NCI-H2029 treated with DMSO at 0.1 percent for 48 hours (cell line): ENCODE results near the gene PTPA.

Source experiments
- DNase-seq: peaks from one replicate; lab custom pipeline; 2025; lab: John Stamatoyannopoulos, UW

Gene PTPA

DNA sequence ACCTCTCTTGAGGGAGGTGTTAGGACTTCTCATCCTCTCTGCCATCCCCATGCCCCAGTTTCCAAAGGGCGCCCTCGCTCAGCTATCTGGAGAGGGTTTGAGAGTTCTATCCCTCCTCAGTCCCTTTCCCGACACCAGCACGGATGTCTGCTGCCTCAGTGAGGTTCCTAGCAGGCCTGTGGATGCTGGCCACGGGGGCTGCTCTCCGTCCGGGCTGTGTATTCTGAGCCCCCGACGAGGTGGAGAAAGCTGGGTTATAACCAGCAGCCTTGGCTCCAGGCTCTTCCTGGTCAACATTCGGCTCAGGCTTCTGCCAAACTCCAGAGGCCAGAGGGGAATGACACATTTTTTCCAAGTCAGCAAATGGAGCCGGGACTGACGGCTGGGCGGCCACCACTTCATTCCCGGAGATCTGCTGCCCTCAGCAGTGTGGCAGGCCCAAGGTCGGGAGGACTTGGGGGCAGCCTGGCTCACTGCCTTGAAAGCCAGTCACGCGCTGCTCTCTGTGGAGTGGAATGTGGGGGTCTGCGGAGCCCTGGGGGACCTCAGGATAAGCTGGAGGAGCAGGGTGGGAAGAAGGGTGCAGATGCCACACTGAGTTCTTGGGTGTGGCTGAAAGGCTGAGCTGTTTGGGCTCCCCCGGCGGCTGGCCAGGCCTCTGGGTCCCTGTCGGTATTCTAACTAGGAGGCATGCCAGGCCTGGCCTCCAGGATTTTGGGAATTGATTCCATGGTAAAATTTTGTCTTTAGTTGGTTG is 27.4 kb downstream of the PTPA start:
- no peak for DNase-seq

DNA sequence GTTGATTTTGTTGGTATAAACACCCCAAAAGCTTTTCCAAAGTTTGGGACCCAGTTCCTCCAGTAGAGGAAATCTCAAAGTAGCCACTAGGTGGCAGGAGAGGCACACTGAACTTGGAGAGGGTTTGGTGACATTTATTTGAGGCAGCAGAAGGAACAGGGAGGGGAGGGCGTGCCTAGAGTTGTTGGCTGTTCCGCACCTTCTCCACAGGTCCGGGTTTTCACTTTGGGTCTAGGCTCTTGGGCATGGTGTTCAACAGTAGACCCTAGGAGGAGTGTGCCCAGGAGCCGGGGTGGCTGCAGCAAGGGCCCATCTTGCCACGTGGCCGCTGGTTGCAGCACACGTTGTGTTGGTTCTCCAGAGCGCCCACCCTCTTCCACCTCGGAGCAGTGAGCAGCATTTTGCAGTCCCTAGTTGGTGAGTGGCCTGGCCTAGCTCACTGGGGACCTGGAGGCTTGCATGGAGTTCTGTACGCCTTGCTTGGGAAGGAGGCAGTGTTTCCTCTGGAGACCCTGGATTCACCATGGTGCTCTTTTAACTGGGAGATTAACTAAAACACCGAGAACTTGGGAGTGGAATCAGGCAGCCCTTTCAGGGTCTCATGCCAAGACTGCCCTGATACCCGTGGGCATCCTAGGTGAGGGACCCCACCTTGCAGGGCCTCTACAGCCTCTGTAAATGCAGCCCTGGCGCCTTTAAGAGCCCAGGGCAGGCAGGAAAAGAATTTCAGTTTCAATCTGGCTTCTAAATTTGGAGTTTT is 28.2 kb downstream of the PTPA start:
- DNase-seq, result peak; percentile 83

DNA sequence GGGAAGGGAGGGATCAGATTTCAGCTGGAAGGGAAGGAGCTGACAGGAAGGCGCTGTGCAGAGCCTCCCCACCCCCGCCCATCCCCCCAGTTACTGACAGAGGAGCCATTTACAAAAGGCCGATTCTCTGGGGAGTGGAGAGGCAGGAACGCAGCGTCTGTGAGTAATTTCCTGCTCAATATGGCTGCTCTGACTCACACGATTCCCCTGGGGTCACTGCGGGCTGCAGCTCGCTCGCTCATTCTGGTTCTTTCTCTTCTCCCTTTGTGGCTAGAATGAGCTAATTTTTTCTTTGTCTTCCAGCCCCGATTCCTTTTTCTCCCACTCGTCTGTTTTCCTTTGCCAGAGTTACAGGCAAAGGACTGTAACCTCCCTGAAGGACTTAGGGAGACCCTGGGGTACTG is 28.8 kb downstream of the PTPA start:
- peak; percentile 93 for DNase-seq

DNA sequence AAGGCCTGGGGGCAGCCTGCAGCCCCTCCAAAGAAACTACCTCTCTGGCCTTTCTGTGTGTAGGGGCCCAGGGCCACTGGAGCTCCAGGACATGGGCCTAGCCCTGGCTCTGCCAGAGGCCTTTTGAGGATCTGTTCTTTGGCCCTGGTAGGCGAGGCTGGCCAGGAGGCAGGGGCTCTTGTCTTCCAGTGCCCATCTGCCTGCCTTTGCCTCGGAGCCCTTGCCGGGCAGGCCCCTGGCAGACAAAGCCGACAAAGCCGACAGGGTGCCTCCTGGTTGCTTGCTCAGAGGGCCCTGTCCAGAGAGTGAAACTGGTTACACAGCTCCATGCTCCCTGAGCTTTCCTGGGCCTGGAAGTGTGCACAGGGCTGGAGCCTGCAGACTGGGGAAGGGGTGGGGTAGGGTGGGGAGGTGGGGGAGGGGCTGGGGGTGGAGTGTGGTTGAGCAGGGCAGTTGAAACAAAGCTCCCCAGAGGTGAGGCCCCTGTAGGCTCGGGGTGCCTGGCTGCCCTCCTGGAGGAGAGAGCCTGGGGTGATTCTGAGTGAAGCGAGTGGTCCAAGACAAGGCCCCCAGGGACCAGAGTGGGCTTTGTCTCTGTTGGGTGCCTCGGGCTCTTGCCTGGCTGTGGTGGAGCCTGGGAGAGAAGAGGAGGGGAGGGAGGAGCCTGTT is 29.3 kb downstream of the PTPA start:
- peak; percentile 12 for DNase-seq

DNA sequence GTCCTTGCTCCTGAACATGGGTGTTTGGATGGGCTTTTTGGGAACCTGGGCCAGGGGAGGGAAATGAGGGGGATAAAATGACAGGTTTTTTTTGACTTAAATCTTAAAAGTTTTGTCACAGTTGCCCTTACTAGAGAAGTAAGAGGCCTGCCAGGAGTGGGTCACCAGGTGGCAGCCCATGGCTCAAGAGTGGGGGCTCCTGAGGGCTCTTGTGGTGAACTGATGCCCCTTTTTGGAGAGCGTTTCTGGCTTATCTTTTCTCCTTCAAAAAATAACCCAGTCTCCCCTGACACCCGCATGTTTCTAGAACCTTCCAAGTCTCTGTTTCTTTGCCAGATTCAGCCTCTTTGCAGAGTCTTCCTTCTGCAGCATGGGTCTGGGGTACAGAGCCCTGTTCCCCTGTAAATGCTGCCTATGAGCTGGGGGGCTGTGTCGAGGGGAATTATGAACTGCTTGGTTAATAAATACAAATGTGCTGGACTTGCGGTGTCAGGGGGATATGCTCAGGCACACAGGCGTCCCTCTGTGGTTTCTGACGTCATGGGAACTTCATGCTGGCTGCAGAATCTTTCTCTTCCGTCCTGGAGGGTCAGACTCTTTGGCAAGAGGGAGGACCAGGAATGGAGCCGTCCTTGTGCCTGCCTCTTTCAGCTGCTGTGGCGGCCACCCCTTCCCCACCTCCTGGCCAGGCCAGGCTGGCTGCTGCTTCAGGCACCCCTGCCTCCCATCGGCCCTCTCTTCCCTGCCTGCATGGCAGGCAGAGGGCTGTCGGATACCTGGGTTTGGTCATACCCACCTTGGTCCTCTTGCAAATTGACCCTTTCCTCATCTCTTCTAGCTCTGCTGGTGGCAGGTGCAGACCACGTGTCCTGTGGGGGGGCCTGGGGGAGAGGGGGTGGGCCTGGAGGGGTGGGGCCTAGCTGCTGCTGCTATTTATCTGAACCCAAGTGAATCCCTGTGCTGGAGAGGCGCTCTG is 30.1 kb downstream of the PTPA start:
- DNase-seq, result no peak

DNA sequence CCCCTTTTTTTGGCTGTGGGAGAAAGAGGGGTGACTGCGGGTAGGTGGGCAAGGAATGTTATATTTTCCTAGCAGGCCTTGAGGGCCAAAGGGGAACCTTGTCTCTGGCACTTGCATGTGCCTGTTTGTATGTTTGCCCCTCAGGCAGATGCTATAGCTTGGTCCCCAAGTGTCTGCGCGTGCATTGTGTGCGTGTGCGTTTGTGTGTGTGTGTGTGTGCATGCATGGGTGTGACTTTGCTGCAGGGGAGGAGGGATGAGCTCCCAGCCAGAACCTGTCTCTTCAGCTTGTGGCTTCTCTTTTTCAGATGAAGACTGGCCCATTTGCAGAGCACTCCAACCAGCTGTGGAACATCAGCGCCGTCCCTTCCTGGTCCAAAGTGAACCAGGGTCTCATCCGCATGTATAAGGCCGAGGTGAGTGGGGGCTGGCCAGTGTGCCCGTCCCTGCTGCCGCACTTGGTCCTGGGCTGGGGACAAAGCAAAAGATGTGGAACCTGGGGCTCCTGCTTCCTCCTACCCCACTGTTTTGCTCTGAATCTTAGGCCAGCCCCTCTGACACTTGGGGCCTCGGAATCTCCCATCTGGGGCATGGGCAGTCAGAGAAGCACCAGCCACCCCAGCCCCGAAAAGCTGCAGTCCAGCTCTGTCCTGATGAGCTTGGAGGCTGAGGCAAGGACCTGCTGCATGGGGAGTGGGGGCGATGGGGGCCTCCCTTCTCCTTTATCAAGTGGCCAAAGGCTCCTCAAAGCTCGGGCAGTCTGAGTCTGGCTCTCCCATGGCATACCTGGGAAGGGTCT is 31.1 kb downstream of the PTPA start:
- DNase-seq, result no peak

DNA sequence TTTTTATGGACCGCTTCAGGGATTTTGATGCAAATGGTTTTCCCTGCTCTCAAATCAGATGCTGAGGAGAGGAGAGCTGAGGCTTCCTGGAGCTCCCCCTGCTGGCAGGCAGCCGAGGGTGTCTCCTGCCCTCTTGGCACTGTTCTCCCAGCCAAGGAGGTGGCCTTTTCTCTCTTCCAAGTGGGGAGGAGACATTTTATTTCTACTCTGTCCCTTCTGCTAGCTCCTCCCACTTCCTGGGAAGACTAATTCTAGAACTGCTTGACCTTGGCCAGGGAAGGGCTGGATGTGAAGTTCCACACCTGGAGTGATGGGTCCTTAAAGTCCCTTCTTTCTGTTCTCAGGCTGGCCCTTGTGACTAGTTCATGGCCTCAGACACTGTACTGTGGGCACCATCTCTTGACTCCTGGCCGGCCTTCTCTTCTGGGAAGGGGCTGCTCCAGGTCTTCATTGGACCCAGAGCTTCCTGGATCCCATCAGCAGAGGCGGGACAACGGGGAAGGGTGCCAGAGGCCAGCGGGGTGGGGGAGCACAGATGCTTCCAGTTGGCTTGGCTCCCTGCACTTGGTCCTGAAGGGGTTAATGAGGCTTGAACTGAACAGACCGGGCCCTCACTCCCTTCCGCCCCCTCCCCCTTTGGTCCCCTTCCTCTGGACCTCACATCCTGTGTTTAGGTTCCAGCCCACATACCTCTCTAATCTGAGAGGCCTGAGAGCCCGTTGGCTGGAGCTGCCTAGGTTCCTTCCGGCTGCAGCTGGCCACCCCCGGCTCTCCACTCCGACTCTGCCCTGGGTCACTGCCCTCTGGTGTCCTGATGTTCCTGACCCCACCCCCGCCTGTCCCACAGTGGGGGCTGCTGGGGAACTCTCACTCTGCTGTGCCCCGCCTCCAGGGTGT is 32.1 kb downstream of the PTPA start:
- DNase-seq, result peak; percentile 48

DNA sequence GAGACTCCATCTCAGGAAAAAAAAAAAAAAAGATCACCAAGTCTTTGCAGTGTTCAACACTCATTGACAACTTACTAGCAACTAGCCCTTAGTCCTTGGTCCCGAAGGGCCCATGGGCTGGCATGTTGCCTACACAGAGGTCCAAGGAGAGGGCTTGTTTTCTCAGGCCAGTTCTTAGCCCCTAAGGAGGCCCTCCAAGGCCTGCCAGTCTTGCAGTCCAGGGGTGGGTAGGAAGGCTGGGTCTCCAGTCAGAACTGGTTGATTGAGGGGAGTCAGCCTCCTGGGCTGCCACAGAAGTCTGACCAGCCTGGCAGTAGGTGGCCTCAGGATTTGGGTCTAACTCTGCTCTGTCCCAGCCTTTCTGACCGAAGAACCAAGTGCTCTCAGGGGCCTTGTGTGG is 34.1 kb downstream of the PTPA start:
- DNase-seq, result no peak

DNA sequence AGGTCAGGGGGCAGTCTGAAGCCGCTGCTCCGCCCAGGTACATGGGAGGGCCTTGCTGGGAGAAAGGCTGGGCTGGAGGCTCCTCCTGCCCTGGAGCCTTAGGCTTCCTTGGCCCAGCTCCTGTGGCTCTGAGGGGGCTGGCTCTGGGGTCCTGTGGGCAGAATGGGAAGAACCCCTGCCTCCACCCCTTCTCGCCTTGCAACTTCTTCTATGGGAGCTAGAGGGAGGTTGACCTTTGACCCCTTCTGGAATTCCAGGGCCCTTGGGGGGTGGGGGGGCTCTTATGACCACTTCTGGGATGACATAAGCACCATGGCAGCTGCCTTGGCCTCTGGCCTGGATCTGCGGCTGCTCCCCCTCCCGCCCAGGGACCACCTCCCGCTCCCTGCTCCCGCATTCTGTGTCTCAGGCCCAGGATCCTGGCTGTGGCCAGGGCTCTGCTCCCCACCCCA is 34.7 kb downstream of the PTPA start:
- DNase-seq, result no peak

DNA sequence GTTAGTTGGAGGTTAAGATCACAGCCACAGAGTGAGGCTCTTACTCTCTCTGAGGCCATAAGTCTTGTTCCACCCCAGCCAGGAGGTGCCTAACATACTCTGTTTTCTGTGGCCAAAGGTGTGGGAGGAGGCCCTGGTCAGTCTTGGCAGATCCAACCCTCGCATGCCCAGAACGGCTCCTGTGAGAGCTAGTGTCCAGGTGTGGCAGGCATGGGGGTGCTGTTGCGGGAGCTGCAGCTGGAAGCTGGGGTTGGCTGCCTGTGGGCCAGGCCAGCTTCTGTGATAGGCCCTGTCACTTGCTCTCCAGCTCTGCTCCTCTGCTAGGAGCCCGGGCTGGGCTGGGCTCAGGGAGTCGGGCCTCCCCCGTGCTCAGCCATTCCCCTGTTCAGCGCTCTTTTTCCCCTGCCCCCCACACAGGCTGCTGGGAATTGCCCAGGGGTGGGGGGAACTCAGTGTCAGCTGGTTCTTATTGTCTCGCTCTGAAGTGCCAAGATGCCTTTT is 35.3 kb downstream of the PTPA start:
- DNase-seq, result no peak

DNA sequence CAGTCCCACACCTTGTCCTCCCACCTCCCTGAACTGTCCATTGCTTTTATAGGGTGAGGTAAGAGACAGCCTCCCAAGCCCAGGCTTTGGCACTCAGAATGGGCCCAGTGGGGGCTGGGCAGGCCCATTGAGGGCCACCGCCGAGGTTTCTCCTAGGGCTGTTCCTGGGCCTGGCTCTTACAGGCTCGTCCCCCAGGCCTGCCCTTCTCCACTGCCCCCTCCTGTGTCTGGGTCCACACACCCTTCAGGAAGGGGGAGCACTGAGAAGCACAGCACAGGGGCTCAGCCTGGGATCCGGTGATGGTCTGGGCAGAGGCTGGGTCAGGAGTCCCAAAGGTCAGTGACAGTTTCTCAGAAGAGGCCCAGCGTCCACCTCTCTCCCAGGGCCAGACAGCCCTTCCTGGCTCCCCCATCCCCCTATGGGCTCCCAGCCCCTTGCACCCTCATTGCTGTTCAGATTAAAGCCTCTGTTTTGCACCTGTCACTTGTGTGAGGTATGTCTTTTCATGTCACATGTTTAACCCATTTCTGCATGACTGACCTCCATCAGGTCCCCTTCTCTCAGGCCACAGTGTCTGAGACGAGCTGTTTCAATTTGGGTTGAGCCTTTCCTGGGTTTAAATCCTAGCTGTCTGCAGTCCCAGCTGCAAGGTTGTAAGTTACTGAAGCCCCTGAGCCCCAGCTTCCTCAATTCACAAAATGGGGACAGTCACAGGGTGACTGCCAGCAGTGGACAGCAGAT is 37.4 kb downstream of the PTPA start:
- DNase-seq, result no peak

DNA sequence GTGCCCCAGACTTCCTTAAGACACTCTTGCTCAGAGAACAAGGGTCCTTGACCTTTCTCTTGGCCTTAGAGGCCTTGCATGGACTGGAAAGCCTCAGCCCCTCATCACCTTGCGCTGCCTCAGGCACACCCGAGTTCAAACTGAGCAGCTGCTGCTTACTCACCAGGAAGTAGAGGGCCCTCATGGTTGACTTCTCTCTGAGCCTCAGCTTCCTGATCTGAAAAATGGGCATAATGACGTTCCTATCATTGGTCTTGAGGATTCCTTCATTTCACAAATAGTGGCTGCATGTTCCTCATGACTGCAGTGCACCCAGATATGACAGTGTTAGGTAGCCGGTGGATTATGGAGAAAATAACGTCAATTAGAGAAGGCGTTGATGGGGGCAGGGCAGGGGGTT is 38.2 kb downstream of the PTPA start:
- DNase-seq, result no peak

DNA sequence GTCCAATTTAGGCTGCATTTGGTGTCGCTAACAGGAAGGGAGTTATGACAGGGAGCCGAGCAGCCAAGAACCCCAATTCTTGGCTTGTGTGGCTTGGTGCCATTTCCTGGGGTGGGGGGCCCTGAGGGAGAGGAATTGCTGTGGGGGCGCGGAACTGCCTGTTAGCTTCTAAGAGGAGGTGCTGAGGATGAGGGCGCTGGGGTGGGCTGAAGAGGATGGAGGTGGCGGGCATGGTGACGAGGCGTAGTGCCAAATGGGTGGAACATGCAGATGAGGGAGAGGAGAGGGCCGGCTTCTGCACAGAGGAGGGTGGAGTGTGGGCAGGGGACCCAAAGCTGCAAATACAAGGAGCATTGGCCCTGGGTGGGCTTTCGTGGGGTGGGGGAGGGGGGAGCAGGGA is 38.9 kb downstream of the PTPA start:
- no peak for DNase-seq

DNA sequence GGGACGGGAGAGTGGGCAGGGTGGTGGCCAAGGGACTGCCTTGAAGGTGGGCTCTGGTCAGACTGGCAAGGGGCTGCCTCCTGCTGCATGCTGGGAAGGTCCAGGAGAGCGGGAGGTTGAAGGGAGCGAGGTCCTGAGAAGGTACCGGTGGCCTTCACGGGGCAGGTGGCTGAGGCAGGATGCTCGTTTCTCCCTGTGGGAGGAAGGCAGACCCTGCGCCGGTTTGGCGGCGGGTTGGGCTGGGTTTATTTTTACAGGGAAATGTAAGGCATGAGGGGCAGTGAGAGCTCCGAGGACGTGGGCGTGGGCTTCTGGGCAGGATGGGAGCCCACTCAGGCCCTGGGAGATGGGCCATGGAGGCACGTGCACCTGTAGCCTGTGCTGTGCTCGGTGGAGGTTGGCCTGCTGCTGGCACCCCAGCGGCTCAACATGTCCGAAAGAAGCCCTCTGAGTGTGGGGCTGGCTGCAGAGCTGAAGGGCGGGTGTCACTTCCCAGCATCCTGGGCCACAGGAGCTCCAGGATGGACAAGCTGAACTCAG is 39.5 kb downstream of the PTPA start:
- DNase-seq, result no peak

DNA sequence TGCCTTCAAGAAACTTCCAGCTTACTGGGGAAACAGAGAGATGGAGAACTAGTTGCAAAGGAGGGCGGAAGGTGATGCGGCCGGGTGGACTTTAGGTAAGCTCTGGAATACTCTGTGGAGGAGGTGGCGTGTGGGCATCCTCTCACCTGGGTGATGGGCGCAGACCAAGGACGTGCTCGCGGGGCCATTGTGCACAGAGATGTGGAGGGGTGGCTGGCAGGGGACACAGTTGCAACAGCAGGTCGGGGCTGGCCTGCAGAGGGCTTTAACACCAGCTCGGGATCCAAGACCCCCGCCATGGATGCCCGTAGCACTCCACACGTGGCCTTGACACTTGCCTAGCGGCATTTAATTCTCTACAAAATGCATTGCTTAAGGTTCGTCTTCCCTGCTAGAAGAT is 40.3 kb downstream of the PTPA start:
- DNase-seq, result no peak

DNA sequence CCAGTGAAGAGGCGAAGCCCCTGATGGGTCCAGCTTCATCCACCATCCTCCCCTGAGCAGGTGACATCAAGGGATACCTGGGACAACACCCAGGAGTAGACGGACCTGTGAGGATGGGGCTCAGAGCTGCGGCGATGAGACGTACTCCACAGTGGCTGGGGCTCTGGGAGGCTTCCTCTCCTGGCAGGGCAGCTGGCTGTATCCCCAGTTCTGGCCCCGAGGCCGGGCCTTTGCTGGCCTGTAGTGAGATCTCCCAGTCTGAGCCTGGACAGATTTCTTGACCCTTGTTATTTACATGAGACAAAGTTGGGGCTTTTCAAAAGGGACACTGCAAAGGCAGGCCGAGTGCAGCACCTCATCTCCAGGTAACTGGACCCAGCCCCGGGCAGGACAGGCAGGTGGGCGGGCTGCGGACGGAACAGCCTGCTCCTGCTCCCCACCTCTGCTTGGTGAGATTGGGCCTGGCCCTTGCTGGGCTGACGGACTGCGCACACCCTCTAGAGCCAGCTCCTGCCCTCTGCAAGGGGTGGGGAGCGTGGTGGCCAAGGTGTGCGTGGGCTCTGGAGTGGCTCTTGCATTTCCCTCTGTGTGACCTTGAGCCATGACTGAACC is 43.8 kb downstream of the PTPA start:
- DNase-seq, result no peak

DNA sequence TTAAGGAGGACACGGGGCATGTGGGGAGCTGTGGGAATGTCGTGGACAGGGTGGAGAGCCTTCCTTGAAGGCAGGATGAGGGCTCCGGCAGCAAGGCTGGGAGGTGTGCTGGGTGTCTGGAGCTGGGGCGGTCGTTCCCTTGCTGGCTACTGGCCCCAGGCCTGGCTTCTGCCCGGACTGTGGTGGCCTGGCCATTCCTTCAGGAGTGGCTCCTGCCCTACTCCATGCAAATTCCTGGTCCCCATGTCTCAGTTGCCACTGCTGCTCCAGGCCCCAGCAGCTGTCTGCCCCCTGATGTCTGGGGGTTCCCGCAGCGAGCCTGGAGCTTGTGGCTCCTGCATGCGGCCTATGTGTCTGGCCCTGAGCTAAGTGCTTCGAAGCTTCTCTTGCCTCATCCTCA is 44.9 kb downstream of the PTPA start:
- DNase-seq, result no peak
